Psoas muscle (tissue), 8 donors: Measurements from ENCODE around the gene SEM1. TPM values are rescaled to one million over a fixed set of nuclear protein-coding genes. Genes with fewer than 3 reads are reported as not detected.
"Not testable (repeated sequence)": the region's sequence is repeated elsewhere in the genome, so short reads cannot be mapped to it uniquely, and the experiment has no call there.

Experiments used
- ATAC-seq, 4 donors: fragments of 200-7000 bp; cut with Tn5 transposase; one replicate each; pipeline ENCODE4 v1.9.1; 2020; ENCODE audit warnings: moderate library complexity in 3 of 4, mild to moderate bottlenecking in 2 of 4
- DNase-seq, 2 donors: peaks; one replicate each; pipeline ENCODE4 v3.0.0-alpha.2; 2020
- H3K27ac ChIP-seq: fragments of 200-600 bp; one replicate; pipeline ENCODE4 v1.8.0; 2022
- H3K27me3 ChIP-seq, 3 donors: fragments of 200-600 bp in 1 of 3; one replicate each; pipeline versions ENCODE4 v1.6.1 to v1.8.0; 2013 to 2022; ENCODE audit warnings: low read length in 2 of 3, mild to moderate bottlenecking in 2 of 3, moderate library complexity in 1 of 3; ENCODE audit not compliant: insufficient read depth in 3 of 3
- H3K36me3 ChIP-seq, 2 donors: fragments of 200-600 bp in 1 of 2; one replicate each; pipeline versions ENCODE4 v1.6.1 to v1.8.0; 2013 to 2022; ENCODE audit warnings: low read depth in 1 of 2, mild to moderate bottlenecking in 1 of 2, moderate library complexity in 1 of 2; ENCODE audit not compliant: insufficient read depth in 1 of 2
- H3K4me1 ChIP-seq: fragments of 200-600 bp; one replicate; pipeline ENCODE4 v1.8.0; 2022
- H3K4me3 ChIP-seq: fragments of 200-600 bp; one replicate; pipeline ENCODE4 v1.8.0; 2022; ENCODE audit warnings: mild to moderate bottlenecking
- H3K9me3 ChIP-seq: fragments of 200-600 bp; one replicate; pipeline ENCODE4 v1.8.0; 2022
- CTCF ChIP-seq: fragments of 200-600 bp; IDR thresholded peaks from one replicate; pipeline ENCODE4 v1.8.0; 2022; ENCODE audit warnings: antibody characterized with exemption
- WGBS, 3 donors: extraction: QIAGEN DNeasy Blood & Tissue Kit; methylation state at CpG; one replicate each; pipeline versions ENCODE4 v1.1.6 to v1.1.7; 2013; 5-methylcytosine and 5-hydroxymethylcytosine counted together
- intact Hi-C, 2 donors: fragments of 100-400 bp; cut with DNase I; formaldehyde crosslinking; loops; one replicate each; pipeline versions ENCODE4 v1.11.0 to v1.14.2; 2022
- long read RNA-seq, 2 donors: library from polyadenylated mRNA; unstranded; transcript quantifications; one replicate each; pipeline ENCODE4 v2.0.0, GENCODE V29; 2021
- polyA plus RNA-seq, 3 donors: library from polyadenylated mRNA; stranded (reverse); fragments of 200-250 nt; gene quantifications; one replicate each; pipeline ENCODE4 v1.2.3, GENCODE V29; 2013
- total RNA-seq, 4 donors: library from RNA; stranded (reverse); fragmentation: NEBNext Ultra II Directional in 2 of 4; extraction: Animal tissue kit (Norgen Biotek cat#: 25700) in 2 of 4; gene quantifications; one replicate each; pipeline versions ENCODE4 v1.2.1 to v1.2.4, GENCODE V29; 2021 to 2023
- donor health status: healthy with polysubstance abuse.
- donor health status: DM: no; HTN: no; CAD: no; lungs with moderate emphysema.
- donor health status: Bipolar disorder and iron deficiency.
- donor health status: healthy.
- donor health status: DM: yes; HTN: yes; CAD: no.
- donor health status: DM: no; HTN: no; CAD: no.
- donor health status: DM: no; HTN: no; CAD: no.
- donor health status: DM: yes; HTN: yes; CAD: no.

Gene SEM1
- total RNA-seq, result 10 to 100 TPM; 30.5 to 71.7 (median 52.1) TPM
- 100 to 1,000 TPM in 1 of 3 donors, 10 to 100 TPM in 2; 65.6 to 107 (median 74.3) TPM for polyA plus RNA-seq
- long read RNA-seq, donor 1, transcript SEM1-201 (3 exons, 1,314 nt), result major isoform, 58 of 65 reads
- long read RNA-seq, donor 1, partial matches to known transcripts, result 5 of 65 reads
- long read RNA-seq, donor 1, other reads (novel, unspliced or antisense), result 0 of 65 reads
- long read RNA-seq, donor 2, transcript SEM1-201 (3 exons, 1,314 nt), result major isoform, 53 of 63 reads
- long read RNA-seq, donor 2, transcript SEM1-205 (3 exons, 1,590 nt), result minor isoform, 5 of 63 reads
- long read RNA-seq, donor 2, partial matches to known transcripts, result 0 of 63 reads
- long read RNA-seq, donor 2, other reads (novel, unspliced or antisense), result 4 of 63 reads

- no peaks in the 10 kb centered on the region for H3K9me3 ChIP-seq
- H3K27ac ChIP-seq, result peak within 1 kb of the TSS; percentile 94
- 0 to 1% (median 1%) methylated on average over 46 of the region's 46 CpGs for WGBS, 3 donors
- peaks cover 0 to 2% (median 0%) of the 10 kb centered on the region in 3 donors for H3K27me3 ChIP-seq
- peaks cover 0 to 5% of the 10 kb centered on the region in 2 donors for H3K36me3 ChIP-seq
- H3K4me1 ChIP-seq, result peaks cover 18% of the 10 kb centered on the region
- ATAC-seq (peak; percentile 96 to 99 (median 98)), DNase-seq (peak; percentile 81 to 88)
- no peak for TF ChIP-seq CTCF
- intact Hi-C loops, result no loop called here
- H3K4me3 ChIP-seq, result peak within 1 kb of the TSS; percentile 74
These were observed at the start of gene SEM1 for GRCh38 chr7:96709381-96710228. Gene SEM1 (minus strand): TSS chr7:96709846. CDS start chr7:96709763, 83 bp downstream.

GRCh38 chr7:96757880-96758279 is 48.2 kb upstream of the SEM1 start:
- H3K9me3 ChIP-seq, H3K27me3 ChIP-seq, H3K4me1 ChIP-seq, H3K36me3 ChIP-seq, H3K27ac ChIP-seq, intact Hi-C loops, DNase-seq, ATAC-seq, H3K4me3 ChIP-seq: not testable (repeated sequence)
- WGBS, 3 donors, result 81 to 90% (median 88%) methylated on average over 1 of the region's 1 CpG

DNA sequence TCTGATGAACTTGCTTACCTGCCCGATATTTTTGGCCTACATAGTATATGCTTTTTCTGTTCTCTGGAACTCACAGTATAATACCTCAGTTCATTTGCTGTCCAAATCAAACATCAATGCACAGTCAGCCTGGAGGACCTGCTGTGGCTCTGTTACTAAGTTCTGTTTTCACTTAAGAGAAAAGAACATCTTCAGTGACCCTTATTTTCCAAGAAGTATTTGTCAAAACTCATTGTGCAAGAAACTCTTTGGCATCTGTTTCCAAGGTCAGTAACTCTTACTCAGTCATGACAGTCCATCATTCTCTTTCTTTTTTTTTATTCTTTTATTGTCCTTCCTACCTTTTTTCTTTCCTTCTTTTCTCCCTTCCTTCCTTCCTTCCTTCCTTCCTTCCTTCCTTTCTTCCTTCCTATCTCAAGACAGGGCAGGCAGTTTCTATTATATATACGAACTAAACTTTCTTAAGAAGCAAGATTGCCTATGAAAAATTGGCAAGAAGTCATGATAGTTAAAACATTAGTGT is 37.8 kb upstream of the SEM1 start:
- ATAC-seq (no peak), DNase-seq (no peak)
- H3K4me1 ChIP-seq, result no peaks in the 10 kb centered on the region
- 73 to 87% (median 85%) methylated on average over 2 of the region's 2 CpGs for WGBS, 3 donors
- intact Hi-C loops, result no loop called here
- no peak for TF ChIP-seq CTCF
- no peak overlapping the region for H3K27ac ChIP-seq
- no peaks in the 10 kb centered on the region for H3K36me3 ChIP-seq
- no peaks in the 10 kb centered on the region for H3K9me3 ChIP-seq
- H3K27me3 ChIP-seq, result no peaks in the 10 kb centered on the region
- H3K4me3 ChIP-seq, result no peak overlapping the region

DNA sequence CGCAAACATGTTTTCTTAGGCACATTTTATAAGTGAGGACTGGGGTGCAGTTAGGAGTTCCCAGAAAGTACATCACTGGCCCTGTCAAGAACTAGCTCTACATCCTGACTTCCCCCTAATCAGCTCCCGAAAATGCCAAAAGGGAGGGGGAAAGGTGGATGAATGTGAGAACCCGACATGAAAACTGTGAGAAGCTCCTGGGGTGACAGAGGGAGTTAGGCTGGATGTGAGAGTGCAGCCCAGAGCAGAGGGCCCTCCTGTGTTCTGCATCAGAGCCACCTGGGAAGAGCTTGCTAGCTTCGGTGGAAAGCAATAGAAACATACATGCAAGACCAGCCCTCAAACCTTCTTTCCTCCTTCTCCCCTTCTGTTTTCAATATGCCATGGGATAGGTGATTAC is 30.5 kb upstream of the SEM1 start:
- DNase-seq, result no peak
- WGBS, 3 donors, result 33 to 40% (median 37%) methylated on average over 4 of the region's 4 CpGs
- peaks cover 2 to 26% (median 9%) of the 10 kb centered on the region in 3 donors for H3K27me3 ChIP-seq
- H3K27ac ChIP-seq, result no peak overlapping the region
- no peak overlapping the region for H3K4me3 ChIP-seq
- TF ChIP-seq CTCF, result no peak
- ATAC-seq, result no peak
- no peaks in the 10 kb centered on the region for H3K36me3 ChIP-seq
- H3K9me3 ChIP-seq, result no peaks in the 10 kb centered on the region
- intact Hi-C loops, result no loop called here
- H3K4me1 ChIP-seq, result no peaks in the 10 kb centered on the region

GRCh38 chr7:96739609-96740008 is 30.0 kb upstream of the SEM1 start:
- H3K27ac ChIP-seq, result no peak overlapping the region
- H3K9me3 ChIP-seq, result no peaks in the 10 kb centered on the region
- H3K36me3 ChIP-seq, result no peaks in the 10 kb centered on the region
- no peak overlapping the region for H3K4me3 ChIP-seq
- ATAC-seq, result no peak
- H3K27me3 ChIP-seq, result peaks cover 2 to 26% (median 9%) of the 10 kb centered on the region in 3 donors
- intact Hi-C loops, result no loop called here
- 18 to 37% (median 22%) methylated on average over 1 of the region's 1 CpG for WGBS, 3 donors
- DNase-seq, result no peak
- no peak for TF ChIP-seq CTCF
- H3K4me1 ChIP-seq, result no peaks in the 10 kb centered on the region
